ENCODE results near the gene OSCP1. TPM values are rescaled to one million over a fixed set of nuclear protein-coding genes. Genes with fewer than 3 reads are reported as not detected.
A peak's percentile ranks its signal among the peaks of the same experiment; 100 is the strongest.

OSCP1 gene
- total and polyA plus RNA-seq, 4 donors, result 20.0 to 27.9 (median 22.7) TPM

GRCh38 chr1:36450919-36451305, 661 bp upstream of the OSCP1 start:
- Histone ChIP-seq H3K4me3 (ENCODE audit: low read depth, low read length) (peak overlapping the region; percentile 75), H3K27ac (ENCODE audit: low read depth, low read length) (peak overlapping the region; percentile 96), H3K9me3 (ENCODE audit: control insufficient read depth, insufficient read depth, low read length) (no peaks in the 10 kb centered on the region), H3K27me3 (ENCODE audit: control insufficient read depth, insufficient read depth, low read length) (no peaks in the 10 kb centered on the region), H3K36me3 (ENCODE audit: control insufficient read depth, insufficient read depth, low read length) (peaks cover 7% of the 10 kb centered on the region), H3K4me1 (ENCODE audit: control insufficient read depth, insufficient read depth, low read length) (peaks cover 13% of the 10 kb centered on the region)
- 21% methylated on average over 10 of the region's 18 CpGs for WGBS (ENCODE audit: insufficient coverage)
- DNase-seq (ENCODE audit: low read depth in 4 of 6, low spot score in 6 of 6), result no peak

GRCh38 chr1:36448530-36449056, 1.7 kb downstream of the OSCP1 start:
- no peaks in the 10 kb centered on the region for H3K27me3 ChIP-seq (ENCODE audit: control insufficient read depth, insufficient read depth, low read length)
- H3K4me3 ChIP-seq (ENCODE audit: low read depth, low read length), result no peak overlapping the region
- WGBS (ENCODE audit: insufficient coverage), result 92% methylated on average over 3 of the region's 4 CpGs
- no peaks in the 10 kb centered on the region for H3K36me3 ChIP-seq (ENCODE audit: control insufficient read depth, insufficient read depth, low read length)
- no peak overlapping the region for H3K27ac ChIP-seq (ENCODE audit: low read depth, low read length)
- no peak for DNase-seq (ENCODE audit: low read depth in 4 of 6, low spot score in 6 of 6)
- H3K9me3 ChIP-seq (ENCODE audit: control insufficient read depth, insufficient read depth, low read length), result no peaks in the 10 kb centered on the region
- peaks cover 13% of the 10 kb centered on the region for H3K4me1 ChIP-seq (ENCODE audit: control insufficient read depth, insufficient read depth, low read length)

GRCh38 chr1:36447450-36447849, 2.8 kb downstream of the OSCP1 start:
- Histone ChIP-seq H3K27ac (ENCODE audit: low read depth, low read length) (no peak overlapping the region), H3K4me1 (ENCODE audit: control insufficient read depth, insufficient read depth, low read length) (peaks cover 13% of the 10 kb centered on the region), H3K27me3 (ENCODE audit: control insufficient read depth, insufficient read depth, low read length) (no peaks in the 10 kb centered on the region), H3K4me3 (ENCODE audit: low read depth, low read length) (no peak overlapping the region), H3K9me3 (ENCODE audit: control insufficient read depth, insufficient read depth, low read length) (no peaks in the 10 kb centered on the region), H3K36me3 (ENCODE audit: control insufficient read depth, insufficient read depth, low read length) (no peaks in the 10 kb centered on the region)
- no peak for DNase-seq (ENCODE audit: low read depth in 4 of 6, low spot score in 6 of 6)

- Histone ChIP-seq H3K36me3 (ENCODE audit: control insufficient read depth, insufficient read depth, low read length) (no peaks in the 10 kb centered on the region), H3K4me3 (ENCODE audit: low read depth, low read length) (no peak overlapping the region), H3K9me3 (ENCODE audit: control insufficient read depth, insufficient read depth, low read length) (no peaks in the 10 kb centered on the region), H3K27ac (ENCODE audit: low read depth, low read length) (no peak overlapping the region), H3K4me1 (ENCODE audit: control insufficient read depth, insufficient read depth, low read length) (peaks cover 13% of the 10 kb centered on the region), H3K27me3 (ENCODE audit: control insufficient read depth, insufficient read depth, low read length) (no peaks in the 10 kb centered on the region)
- peak in 1 of 6 donors; percentile 35 for DNase-seq (ENCODE audit: low read depth in 4 of 6, low spot score in 6 of 6)
- no CpG with 5 or more reads among the region's 5 CpGs for WGBS (ENCODE audit: insufficient coverage)
These were observed 3.5 kb downstream of the OSCP1 start for GRCh38 chr1:36446746-36447145.

GRCh38 chr1:36446271-36446670, 4.0 kb downstream of the OSCP1 start:
- Histone ChIP-seq H3K36me3 (ENCODE audit: control insufficient read depth, insufficient read depth, low read length) (peaks cover 2% of the 10 kb centered on the region), H3K4me1 (ENCODE audit: control insufficient read depth, insufficient read depth, low read length) (peaks cover 13% of the 10 kb centered on the region), H3K4me3 (ENCODE audit: low read depth, low read length) (no peak overlapping the region), H3K27ac (ENCODE audit: low read depth, low read length) (no peak overlapping the region), H3K9me3 (ENCODE audit: control insufficient read depth, insufficient read depth, low read length) (no peaks in the 10 kb centered on the region), H3K27me3 (ENCODE audit: control insufficient read depth, insufficient read depth, low read length) (no peaks in the 10 kb centered on the region)
- peak in 2 of 6 donors; percentile 22 to 70 for DNase-seq (ENCODE audit: low read depth in 4 of 6, low spot score in 6 of 6)
- 59% methylated on average over 8 of the region's 8 CpGs for WGBS (ENCODE audit: insufficient coverage)

GRCh38 chr1:36443297-36443696, 7.0 kb downstream of the OSCP1 start:
- DNase-seq (ENCODE audit: low read depth in 4 of 6, low spot score in 6 of 6), result no peak
- no peaks in the 10 kb centered on the region for H3K4me1 ChIP-seq (ENCODE audit: control insufficient read depth, insufficient read depth, low read length)
- WGBS (ENCODE audit: insufficient coverage), result 80% methylated on average over 1 of the region's 2 CpGs

GRCh38 chr1:36442337-36442736, 7.9 kb downstream of the OSCP1 start:
- Histone ChIP-seq H3K27me3 (ENCODE audit: control insufficient read depth, insufficient read depth, low read length) (no peaks in the 10 kb centered on the region), H3K4me1 (ENCODE audit: control insufficient read depth, insufficient read depth, low read length) (no peaks in the 10 kb centered on the region), H3K36me3 (ENCODE audit: control insufficient read depth, insufficient read depth, low read length) (peaks cover 11% of the 10 kb centered on the region), H3K27ac (ENCODE audit: low read depth, low read length) (no peak overlapping the region), H3K9me3 (ENCODE audit: control insufficient read depth, insufficient read depth, low read length) (no peaks in the 10 kb centered on the region), H3K4me3 (ENCODE audit: low read depth, low read length) (no peak overlapping the region)
- DNase-seq (ENCODE audit: low read depth in 4 of 6, low spot score in 6 of 6), result no peak
- WGBS (ENCODE audit: insufficient coverage), result no CpG with 5 or more reads among the region's 3 CpGs

More at GRCh38 chr1:36443297-36443696, 7.0 kb downstream of the OSCP1 start:
- H3K36me3 ChIP-seq (ENCODE audit: control insufficient read depth, insufficient read depth, low read length), result peaks cover 3% of the 10 kb centered on the region
- no peak overlapping the region for H3K4me3 ChIP-seq (ENCODE audit: low read depth, low read length)
- no peak overlapping the region for H3K27ac ChIP-seq (ENCODE audit: low read depth, low read length)
- no peaks in the 10 kb centered on the region for H3K27me3 ChIP-seq (ENCODE audit: control insufficient read depth, insufficient read depth, low read length)
- no peaks in the 10 kb centered on the region for H3K9me3 ChIP-seq (ENCODE audit: control insufficient read depth, insufficient read depth, low read length)

GRCh38 chr1:36440646-36441045, 9.6 kb downstream of the OSCP1 start:
- Histone ChIP-seq H3K9me3 (ENCODE audit: control insufficient read depth, insufficient read depth, low read length) (no peaks in the 10 kb centered on the region), H3K4me1 (ENCODE audit: control insufficient read depth, insufficient read depth, low read length) (no peaks in the 10 kb centered on the region), H3K36me3 (ENCODE audit: control insufficient read depth, insufficient read depth, low read length) (peaks cover 15% of the 10 kb centered on the region), H3K27ac (ENCODE audit: low read depth, low read length) (no peak overlapping the region), H3K27me3 (ENCODE audit: control insufficient read depth, insufficient read depth, low read length) (no peaks in the 10 kb centered on the region), H3K4me3 (ENCODE audit: low read depth, low read length) (no peak overlapping the region)
- no peak for DNase-seq (ENCODE audit: low read depth in 4 of 6, low spot score in 6 of 6)
- WGBS (ENCODE audit: insufficient coverage), result 69% methylated on average over 2 of the region's 3 CpGs

- H3K4me1 ChIP-seq (ENCODE audit: control insufficient read depth, insufficient read depth, low read length), result no peaks in the 10 kb centered on the region
- H3K9me3 ChIP-seq (ENCODE audit: control insufficient read depth, insufficient read depth, low read length), result no peaks in the 10 kb centered on the region
- WGBS (ENCODE audit: insufficient coverage), result no CpG with 5 or more reads among the region's 3 CpGs
- H3K27me3 ChIP-seq (ENCODE audit: control insufficient read depth, insufficient read depth, low read length), result no peaks in the 10 kb centered on the region
- peak in 1 of 6 donors; percentile 3 for DNase-seq (ENCODE audit: low read depth in 4 of 6, low spot score in 6 of 6)
- H3K36me3 ChIP-seq (ENCODE audit: control insufficient read depth, insufficient read depth, low read length), result peaks cover 15% of the 10 kb centered on the region
- no peak overlapping the region for H3K4me3 ChIP-seq (ENCODE audit: low read depth, low read length)
- H3K27ac ChIP-seq (ENCODE audit: low read depth, low read length), result no peak overlapping the region
These were observed 10.2 kb downstream of the OSCP1 start for GRCh38 chr1:36440044-36440443.

GRCh38 chr1:36438715-36439114, 11.5 kb downstream of the OSCP1 start:
- no peaks in the 10 kb centered on the region for H3K4me1 ChIP-seq (ENCODE audit: control insufficient read depth, insufficient read depth, low read length)
- no peaks in the 10 kb centered on the region for H3K9me3 ChIP-seq (ENCODE audit: control insufficient read depth, insufficient read depth, low read length)
- H3K4me3 ChIP-seq (ENCODE audit: low read depth, low read length), result no peak overlapping the region
- 92% methylated on average over 2 of the region's 4 CpGs for WGBS (ENCODE audit: insufficient coverage)
- DNase-seq (ENCODE audit: low read depth in 4 of 6, low spot score in 6 of 6), result no peak
- H3K36me3 ChIP-seq (ENCODE audit: control insufficient read depth, insufficient read depth, low read length), result peaks cover 15% of the 10 kb centered on the region
- H3K27me3 ChIP-seq (ENCODE audit: control insufficient read depth, insufficient read depth, low read length), result no peaks in the 10 kb centered on the region
- no peak overlapping the region for H3K27ac ChIP-seq (ENCODE audit: low read depth, low read length)

Data from spinal cord (tissue), 10 donors.